Activated B cell treated with CpG ODN at 0.5 μM for 24 hours (primary cell): ENCODE measurements around the gene BRAP. TPM values are rescaled to one million over a fixed set of nuclear protein-coding genes. Genes with fewer than 3 reads are reported as not detected.

Experiments
- ATAC-seq: fragments of 200-7000 bp; cut with Tn5 transposase; one replicate; pipeline ENCODE4 v1.10.0; 2021; ENCODE audit warnings: low read depth, mild to moderate bottlenecking, moderate library complexity
- CTCF ChIA-PET: fragments of 350-600 bp; sonication (Branson Sonifier 250); formaldehyde crosslinking; loops from one replicate; lab custom pipeline; 2021; ENCODE audit warnings: antibody characterized with exemption; lab: Charles Lee
- POLR2A ChIA-PET: fragments of 350-600 bp; sonication (Branson Sonifier 250); formaldehyde crosslinking; loops from one replicate; lab custom pipeline; 2021; ENCODE audit warnings: antibody characterized with exemption; lab: Charles Lee
- DNase-seq: peaks from one replicate; pipeline ENCODE4 v3.0.0; 2022
- H3K27ac Mint-ChIP-seq: one replicate; pipeline ENCODE4 v1.8.0; 2020; ENCODE audit warnings: mixed read lengths
- H3K27me3 Mint-ChIP-seq: one replicate; pipeline ENCODE4 v1.8.0; 2021; ENCODE audit warnings: mixed read lengths
- H3K36me3 Mint-ChIP-seq: one replicate; pipeline ENCODE4 v1.8.0; 2021; ENCODE audit warnings: low read depth, mixed read lengths
- H3K4me1 Mint-ChIP-seq: one replicate; pipeline ENCODE4 v1.8.0; 2021; ENCODE audit warnings: mixed read lengths
- H3K4me3 Mint-ChIP-seq: one replicate; pipeline ENCODE4 v1.8.0; 2020; ENCODE audit warnings: mild to moderate bottlenecking, mixed read lengths
- H3K9me3 Mint-ChIP-seq: one replicate; pipeline ENCODE4 v1.8.0; 2020; ENCODE audit warnings: mixed read lengths
- CTCF ChIP-seq: fragments of 200-600 bp; IDR thresholded peaks from one replicate; pipeline ENCODE4 v1.8.0; 2022; ENCODE audit warnings: antibody characterized with exemption, mild to moderate bottlenecking
- intact Hi-C: fragments of 100-400 bp; cut with micrococcal nuclease; formaldehyde crosslinking; loops from one replicate; pipeline ENCODE4 v1.15.1; 2024
- total RNA-seq: library from RNA; stranded (reverse); gene quantifications from 2 replicates; pipeline ENCODE4 v1.2.3, GENCODE V29; 2022

Gene BRAP
- total RNA-seq, 1 donor from 2014 or later = 24.2 TPM

GRCh38 chr12:111643427-111643826 lies 42.3 kb downstream of the BRAP start:
- H3K9me3 Mint-ChIP-seq = no peaks in the 10 kb centered on the region
- H3K4me1 Mint-ChIP-seq = no peaks in the 10 kb centered on the region
- TF ChIP-seq CTCF = no peak
- no peak overlapping the region for H3K27ac Mint-ChIP-seq
- H3K27me3 Mint-ChIP-seq = no peaks in the 10 kb centered on the region
- ATAC-seq = no peak
- intact Hi-C loops = no loop called here
- H3K4me3 Mint-ChIP-seq = no peak overlapping the region
- peaks cover 71% of the 10 kb centered on the region for H3K36me3 Mint-ChIP-seq
- POLR2A ChIA-PET = no interaction called here
- CTCF ChIA-PET = no interaction called here
- DNase-seq = no peak

- intact Hi-C loops = no loop called here
Measured at GRCh38 chr12:111642681-111643426, 42.9 kb downstream of the BRAP start.

GRCh38 chr12:111640506-111640905 lies 45.2 kb downstream of the BRAP start:
- intact Hi-C loops = no loop called here
- CTCF ChIA-PET = no interaction called here
- no peaks in the 10 kb centered on the region for H3K9me3 Mint-ChIP-seq
- no peak overlapping the region for H3K27ac Mint-ChIP-seq
- TF ChIP-seq CTCF = no peak
- H3K27me3 Mint-ChIP-seq = no peaks in the 10 kb centered on the region
- no peak overlapping the region for H3K4me3 Mint-ChIP-seq
- no peak for ATAC-seq
- H3K36me3 Mint-ChIP-seq = peaks cover 45% of the 10 kb centered on the region
- DNase-seq = no peak
- H3K4me1 Mint-ChIP-seq = peaks cover 2% of the 10 kb centered on the region
- POLR2A ChIA-PET = no interaction called here

More at GRCh38 chr12:111642681-111643426, 42.9 kb downstream of the BRAP start:
- H3K4me3 Mint-ChIP-seq = no peak overlapping the region
- no peaks in the 10 kb centered on the region for H3K27me3 Mint-ChIP-seq
- no peak for TF ChIP-seq CTCF
- H3K36me3 Mint-ChIP-seq = peaks cover 67% of the 10 kb centered on the region
- H3K4me1 Mint-ChIP-seq = no peaks in the 10 kb centered on the region
- no peaks in the 10 kb centered on the region for H3K9me3 Mint-ChIP-seq
- H3K27ac Mint-ChIP-seq = no peak overlapping the region
- DNase-seq (no peak), ATAC-seq (no peak)
- ChIA-PET CTCF (no interaction called here), POLR2A (no interaction called here)

GRCh38 chr12:111638556-111638955 lies 47.2 kb downstream of the BRAP start:
- POLR2A ChIA-PET = no interaction called here
- H3K4me1 Mint-ChIP-seq = peaks cover 3% of the 10 kb centered on the region
- H3K27ac Mint-ChIP-seq = no peak overlapping the region
- DNase-seq (no peak), ATAC-seq (no peak)
- no peaks in the 10 kb centered on the region for H3K27me3 Mint-ChIP-seq
- CTCF ChIA-PET = no interaction called here
- no peak for TF ChIP-seq CTCF
- peaks cover 28% of the 10 kb centered on the region for H3K36me3 Mint-ChIP-seq
- intact Hi-C loops = no loop called here
- H3K4me3 Mint-ChIP-seq = no peak overlapping the region
- H3K9me3 Mint-ChIP-seq = no peaks in the 10 kb centered on the region

- TF ChIP-seq CTCF = no peak
- intact Hi-C loops = no loop called here
- DNase-seq = no peak
- Mint-ChIP-seq H3K4me3 (no peak overlapping the region), H3K4me1 (peaks cover 3% of the 10 kb centered on the region), H3K27me3 (no peaks in the 10 kb centered on the region), H3K36me3 (peaks cover 12% of the 10 kb centered on the region), H3K27ac (no peak overlapping the region), H3K9me3 (no peaks in the 10 kb centered on the region)
- ChIA-PET CTCF (no interaction called here), POLR2A (no interaction called here)
- ATAC-seq = no peak
Measured at GRCh38 chr12:111636209-111636945, 49.4 kb downstream of the BRAP start.
